Naive thymus-derived CD4-positive, alpha-beta T cell (primary cell): ENCODE data around the gene GIMAP2. TPM values are rescaled to one million over a fixed set of nuclear protein-coding genes. Genes with fewer than 3 reads are reported as not detected.
A peak's percentile ranks its signal among the peaks of the same experiment; 100 is the strongest.
"Not testable (repeated sequence)": the region's sequence is repeated elsewhere in the genome, so short reads cannot be mapped to it uniquely, and the experiment has no call there.

Source experiments
- ATAC-seq: fragments of 150-1000 bp; cut with Tn5 transposase; 2 replicates; pipeline ENCODE4 v1.10.0; 2021; ENCODE audit warnings: mild to moderate bottlenecking, moderate library complexity
- CTCF ChIA-PET: fragments of 350-600 bp; sonication (Branson Sonifier 250); formaldehyde crosslinking; loops from one replicate; lab custom pipeline; 2021; ENCODE audit warnings: antibody characterized with exemption; lab: Charles Lee
- POLR2A ChIA-PET: fragments of 350-600 bp; sonication (Branson Sonifier 250); formaldehyde crosslinking; loops from one replicate; lab custom pipeline; 2021; ENCODE audit warnings: antibody characterized with exemption, inconsistent platforms; lab: Charles Lee
- DNase-seq, 9 donors: peaks; one replicate each; pipeline versions ENCODE4 v3.0.0 to v3.0.0-alpha.2; 2020 to 2022; ENCODE audit warnings: mixed read lengths in 1 of 9
- H3K27ac ChIP-seq: one replicate; pipeline ENCODE4 v1.7.0; 2013; ENCODE audit warnings: mild to moderate bottlenecking, low read depth, low read length, moderate library complexity
- H3K27me3 ChIP-seq, 2 donors: one replicate each; pipeline ENCODE4 v1.7.0; 2013; ENCODE audit warnings: low read length in 2 of 2, mild to moderate bottlenecking in 2 of 2, moderate library complexity in 2 of 2; ENCODE audit not compliant: control insufficient read depth in 2 of 2, insufficient read depth in 2 of 2
- H3K36me3 ChIP-seq, 3 experiments: 1 replicate in 2 of 3; 2 replicates in 1 of 3; pipeline ENCODE4 v1.7.0; 2013; ENCODE audit warnings: low read length in 3 of 3, mild to moderate bottlenecking in 3 of 3, moderate library complexity in 1 of 3; ENCODE audit not compliant: insufficient read depth in 3 of 3, control insufficient read depth in 2 of 3
- H3K4me1 ChIP-seq, 2 donors: one replicate each; pipeline ENCODE4 v1.7.0; 2013; ENCODE audit warnings: low read length in 2 of 2, mild to moderate bottlenecking in 2 of 2, moderate library complexity in 1 of 2; ENCODE audit not compliant: control insufficient read depth in 2 of 2, insufficient read depth in 2 of 2
- H3K4me3 ChIP-seq: 2 replicates; pipeline ENCODE4 v1.7.0; 2013; ENCODE audit warnings: mild to moderate bottlenecking, low read length
- H3K9me3 ChIP-seq, 3 experiments: 1 replicate in 2 of 3; 2 replicates in 1 of 3; pipeline ENCODE4 v1.7.0; 2013; ENCODE audit warnings: low read length in 3 of 3; ENCODE audit not compliant: control insufficient read depth in 2 of 3
- H3K27ac Mint-ChIP-seq, 9 donors: one replicate each; pipeline ENCODE4 v1.8.0; 2020 to 2022; ENCODE audit warnings: mixed read lengths in 9 of 9, mild to moderate bottlenecking in 8 of 9, moderate library complexity in 5 of 9, inconsistent platforms in 2 of 9
- H3K27me3 Mint-ChIP-seq, 5 donors: one replicate each; pipeline ENCODE4 v1.8.0; 2021 to 2022; ENCODE audit warnings: mixed read lengths in 5 of 5, mild to moderate bottlenecking in 1 of 5
- H3K36me3 Mint-ChIP-seq, 5 donors: one replicate each; pipeline ENCODE4 v1.8.0; 2020 to 2022; ENCODE audit warnings: mixed read lengths in 5 of 5, mild to moderate bottlenecking in 3 of 5, inconsistent platforms in 1 of 5
- H3K4me1 Mint-ChIP-seq, 7 donors: one replicate each; pipeline ENCODE4 v1.8.0; 2020 to 2022; ENCODE audit warnings: mixed read lengths in 7 of 7, mild to moderate bottlenecking in 3 of 7, inconsistent platforms in 1 of 7
- H3K4me3 Mint-ChIP-seq, 10 donors: one replicate each; pipeline ENCODE4 v1.8.0; 2020 to 2022; ENCODE audit warnings: mild to moderate bottlenecking in 10 of 10, mixed read lengths in 10 of 10, moderate library complexity in 6 of 10, inconsistent platforms in 2 of 10
- H3K9me3 Mint-ChIP-seq, 11 donors: one replicate each; pipeline ENCODE4 v1.8.0; 2020 to 2022; ENCODE audit warnings: mixed read lengths in 11 of 11, mild to moderate bottlenecking in 4 of 11, inconsistent platforms in 1 of 11, moderate library complexity in 1 of 11
- intact Hi-C, 2 donors: fragments of 100-400 bp; cut with micrococcal nuclease; formaldehyde crosslinking; loops; one replicate each; pipeline ENCODE4 v1.15.1; 2023
- polyA plus RNA-seq, 2 donors: library from polyadenylated mRNA; unstranded; fragments of 300-500 nt; fragmentation: Illumina TruSeq; gene quantifications; one replicate each; pipeline ENCODE4 v1.2.3, GENCODE V29; 2021
- total RNA-seq, 6 experiments: library from RNA in 5 of 6; stranded (reverse) in 5 of 6; gene quantifications; 1 replicate in 5 of 6; 2 replicates in 1 of 6; pipeline ENCODE4 v1.2.3 and lab custom pipeline; 2021 to 2026

GIMAP2 gene
- total and polyA plus RNA-seq, 7 experiments from 2014 or later = 79.4 to 286 (median 150) TPM

- H3K27me3 Mint-ChIP-seq, H3K36me3 ChIP-seq, intact Hi-C loops, ATAC-seq, H3K9me3 ChIP-seq, H3K27me3 ChIP-seq: not testable (repeated sequence)
- H3K4me3 Mint-ChIP-seq = peak overlapping the region; percentile 48 to 93 (median 75)
- ChIA-PET POLR2A (interaction anchor here (0.9 to 5.7 kb wide), 16 partner anchors 9 to 228 kb away, joined by 3 to 50 read pairs (median 6); partner anchors contain the start of genes GIMAP1, GIMAP2, GIMAP4 and GIMAP6), CTCF (interaction anchor here (1.4 to 1.6 kb wide), 2 partner anchors 11 to 38 kb away, joined by 4 to 5 read pairs; partner anchors contain the start of gene GIMAP1)
- Histone ChIP-seq H3K4me1 (peaks cover 40 to 41% of the 10 kb centered on the region in 2 donors), H3K4me3 (peak overlapping the region; percentile 13), H3K27ac (peak overlapping the region; percentile 57)
- H3K36me3 Mint-ChIP-seq = peaks cover 25 to 68% (median 37%) of the 10 kb centered on the region in 5 donors
- peak overlapping the region; percentile 82 to 98 (median 96) for H3K27ac Mint-ChIP-seq
- DNase-seq = peak in 4 of 9 donors; percentile 18 to 43 (median 36)
- peaks cover 35 to 91% (median 77%) of the 10 kb centered on the region in 7 donors for H3K4me1 Mint-ChIP-seq
- H3K9me3 Mint-ChIP-seq = peaks cover 4 to 77% (median 39%) of the 10 kb centered on the region in 11 donors
These were observed 6.9 kb upstream of the GIMAP2 start for GRCh38 chr7:150678601-150679000.

GRCh38 chr7:150680364-150680763 lies 5.1 kb upstream of the GIMAP2 start:
- POLR2A ChIA-PET = interaction anchor here (0.8 to 5.7 kb wide), 4 partner anchors 35 to 230 kb away, joined by 4 to 34 read pairs (median 10); partner anchors contain the start of genes GIMAP1, GIMAP6 and GIMAP8
- intact Hi-C loops, DNase-seq, H3K9me3 ChIP-seq, ATAC-seq, CTCF ChIA-PET, H3K36me3 ChIP-seq, H3K4me3 ChIP-seq, H3K27ac ChIP-seq, H3K27me3 ChIP-seq, H3K27me3 Mint-ChIP-seq: not testable (repeated sequence)
- peaks cover 49 to 51% of the 10 kb centered on the region in 2 donors for H3K4me1 ChIP-seq
- H3K36me3 Mint-ChIP-seq = peaks cover 25 to 68% (median 42%) of the 10 kb centered on the region in 5 donors
- peak overlapping the region in 4 of 10 donors; percentile 21 to 63 (median 25) for H3K4me3 Mint-ChIP-seq
- H3K9me3 Mint-ChIP-seq = peaks cover 4 to 81% (median 39%) of the 10 kb centered on the region in 11 donors
- H3K4me1 Mint-ChIP-seq = peaks cover 42 to 96% (median 84%) of the 10 kb centered on the region in 7 donors
- H3K27ac Mint-ChIP-seq = peak overlapping the region in 6 of 9 donors; percentile 14 to 100 (median 72)

GRCh38 chr7:150686030-150686631 lies 625 bp downstream of the GIMAP2 start:
- Histone ChIP-seq H3K27ac (peak overlapping the region; percentile 78), H3K27me3 (no peaks in the 10 kb centered on the region), H3K4me3 (peak overlapping the region; percentile 97), H3K4me1 (peaks cover 54% of the 10 kb centered on the region in 2 donors), H3K9me3 (peaks cover 0 to 26% (median 19%) of the 10 kb centered on the region in 3 experiments), H3K36me3 (peaks cover 22 to 34% (median 25%) of the 10 kb centered on the region in 3 experiments)
- peak overlapping the region; percentile 88 to 100 (median 98) for H3K4me3 Mint-ChIP-seq
- peaks cover 19 to 73% (median 46%) of the 10 kb centered on the region in 11 donors for H3K9me3 Mint-ChIP-seq
- H3K4me1 Mint-ChIP-seq = peaks cover 47 to 88% (median 82%) of the 10 kb centered on the region in 7 donors
- DNase-seq (peak in 1 of 9 donors; percentile 39), ATAC-seq (peak; percentile 60)
- H3K27me3 Mint-ChIP-seq = no peaks in the 10 kb centered on the region
- intact Hi-C loops = loop anchor here in 1 of 2 donors (2.0 kb wide), 1 partner anchor 47 kb away; no protein-coding TSS in a partner anchor
- ChIA-PET POLR2A (interaction anchor here (0.7 to 9.6 kb wide), 42 partner anchors 9 to 243 kb away, joined by 3 to 188 read pairs (median 5); partner anchors contain the start of genes GIMAP1, GIMAP4, GIMAP5 and GIMAP6), CTCF (interaction anchor here (0.9 to 2.1 kb wide), 15 partner anchors 11 to 237 kb away, joined by 3 to 10 read pairs (median 4); partner anchors contain the start of genes GIMAP1, GIMAP5 and GIMAP6)
- peak overlapping the region; percentile 91 to 100 (median 97) for H3K27ac Mint-ChIP-seq
- peaks cover 55 to 85% (median 69%) of the 10 kb centered on the region in 5 donors for H3K36me3 Mint-ChIP-seq

- DNase-seq (no peak), ATAC-seq (no peak)
- Mint-ChIP-seq H3K4me3 (peak overlapping the region; percentile 88 to 100 (median 98)), H3K36me3 (peaks cover 54 to 87% (median 73%) of the 10 kb centered on the region in 5 donors), H3K4me1 (peaks cover 43 to 77% (median 67%) of the 10 kb centered on the region in 7 donors), H3K27ac (peak overlapping the region; percentile 89 to 100 (median 96)), H3K27me3 (no peaks in the 10 kb centered on the region), H3K9me3 (peaks cover 12 to 73% (median 42%) of the 10 kb centered on the region in 11 donors)
- H3K27me3 ChIP-seq = no peaks in the 10 kb centered on the region
- peaks cover 28 to 55% (median 31%) of the 10 kb centered on the region in 3 experiments for H3K36me3 ChIP-seq
- ChIA-PET POLR2A (interaction anchor here (0.6 to 9.6 kb wide), 19 partner anchors 10 to 240 kb away, joined by 3 to 188 read pairs (median 9); partner anchors contain the start of genes GIMAP1, GIMAP4, GIMAP5 and GIMAP6), CTCF (no interaction called here)
- peaks cover 9 to 50% (median 34%) of the 10 kb centered on the region in 3 experiments for H3K9me3 ChIP-seq
- peak overlapping the region; percentile 33 for H3K27ac ChIP-seq
- H3K4me3 ChIP-seq = peak overlapping the region; percentile 40
- peaks cover 46% of the 10 kb centered on the region in 2 donors for H3K4me1 ChIP-seq
- intact Hi-C loops = no loop called here
These were observed 3.1 kb downstream of the GIMAP2 start for GRCh38 chr7:150688630-150689029.

GRCh38 chr7:150695654-150696053 lies 10.1 kb downstream of the GIMAP2 start:
- Histone ChIP-seq H3K4me1 (peaks cover 0 to 3% of the 10 kb centered on the region in 2 donors), H3K27me3 (no peaks in the 10 kb centered on the region), H3K4me3 (no peak overlapping the region), H3K9me3 (peaks cover 18 to 84% (median 28%) of the 10 kb centered on the region in 3 experiments), H3K27ac (no peak overlapping the region), H3K36me3 (peaks cover 11 to 28% (median 11%) of the 10 kb centered on the region in 3 experiments)
- Mint-ChIP-seq H3K27ac (peak overlapping the region in 1 of 9 donors; percentile 26), H3K27me3 (no peaks in the 10 kb centered on the region), H3K36me3 (peaks cover 46 to 87% (median 59%) of the 10 kb centered on the region in 5 donors), H3K9me3 (peaks cover 0 to 100% (median 68%) of the 10 kb centered on the region in 11 donors), H3K4me3 (no peak overlapping the region), H3K4me1 (peaks cover 0 to 25% (median 13%) of the 10 kb centered on the region in 7 donors)
- ChIA-PET CTCF (interaction anchor here (0.6 to 0.8 kb wide), 2 partner anchors 127 to 206 kb away, joined by 3 read pairs; no protein-coding TSS in a partner anchor), POLR2A (interaction anchor here (1.1 to 12.0 kb wide), 8 partner anchors 9 to 247 kb away, joined by 3 to 142 read pairs (median 10); partner anchors contain the start of genes GIMAP1, GIMAP2, GIMAP4 and GIMAP6)
- no peak for DNase-seq
- ATAC-seq = no peak
- intact Hi-C loops = no loop called here

GRCh38 chr7:150703209-150703608 lies 17.7 kb downstream of the GIMAP2 start:
- Histone ChIP-seq H3K27ac (no peak overlapping the region), H3K27me3 (no peaks in the 10 kb centered on the region), H3K4me3 (no peak overlapping the region), H3K4me1 (no peaks in the 10 kb centered on the region), H3K9me3 (peaks cover 5 to 60% (median 19%) of the 10 kb centered on the region in 3 experiments), H3K36me3 (no peaks in the 10 kb centered on the region)
- H3K9me3 Mint-ChIP-seq = peaks cover 32 to 95% (median 72%) of the 10 kb centered on the region in 11 donors
- no peak overlapping the region for H3K4me3 Mint-ChIP-seq
- peaks cover 36 to 78% (median 50%) of the 10 kb centered on the region in 5 donors for H3K36me3 Mint-ChIP-seq
- CTCF ChIA-PET = interaction anchor here (0.8 kb wide), 1 partner anchor 18 kb away, joined by 3 read pairs; the partner anchor contains the start of gene GIMAP2
- ATAC-seq (no peak), DNase-seq (no peak)
- POLR2A ChIA-PET = interaction anchor here (1.0 to 12.0 kb wide), 13 partner anchors 12 to 251 kb away, joined by 3 to 142 read pairs (median 5); partner anchors contain the start of genes GIMAP1 and GIMAP4
- intact Hi-C loops = no loop called here
- H3K27me3 Mint-ChIP-seq = no peaks in the 10 kb centered on the region
- peak overlapping the region in 1 of 9 donors; percentile 32 for H3K27ac Mint-ChIP-seq
- H3K4me1 Mint-ChIP-seq = peaks cover 4 to 12% (median 9%) of the 10 kb centered on the region in 7 donors
